Liver (tissue), 9 donors: ENCODE results near the gene OR6T1. TPM values are rescaled to one million over a fixed set of nuclear protein-coding genes. Genes with fewer than 3 reads are reported as not detected.

Experiments used
- DNase-seq: peaks from one replicate; pipeline ENCODE4 v3.0.0-alpha.2; 2017; ENCODE audit warnings: low spot score
- H3K27ac ChIP-seq, 2 donors: one replicate each; pipeline ENCODE4 v1.7.0; 2013; ENCODE audit warnings: inconsistent platforms in 2 of 2, low read length in 2 of 2, control low read depth in 1 of 2, low read depth in 1 of 2, mild to moderate bottlenecking in 1 of 2
- H3K27me3 ChIP-seq, 4 donors: one replicate each; pipeline versions ENCODE4 v1.6.1 to v1.7.0; 2013; ENCODE audit warnings: low read length in 3 of 4, inconsistent platforms in 1 of 4, mild to moderate bottlenecking in 1 of 4, moderate library complexity in 1 of 4; ENCODE audit not compliant: control insufficient read depth in 4 of 4, insufficient read depth in 4 of 4
- H3K36me3 ChIP-seq, 4 donors: one replicate each; pipeline versions ENCODE4 v1.6.1 to v1.7.0; 2013; ENCODE audit warnings: low read length in 3 of 4, mild to moderate bottlenecking in 3 of 4, low read depth in 1 of 4, moderate library complexity in 1 of 4; ENCODE audit not compliant: control insufficient read depth in 4 of 4, insufficient read depth in 3 of 4
- H3K4me1 ChIP-seq, 4 donors: one replicate each; pipeline versions ENCODE4 v1.6.1 to v1.7.0; 2013; ENCODE audit warnings: low read length in 3 of 4, mild to moderate bottlenecking in 3 of 4, moderate library complexity in 1 of 4; ENCODE audit not compliant: control insufficient read depth in 4 of 4, insufficient read depth in 4 of 4
- H3K4me3 ChIP-seq, 3 donors: one replicate each; pipeline versions ENCODE4 v1.6.1 to v1.7.0; 2013; ENCODE audit warnings: low read length in 3 of 3, control low read depth in 1 of 3, low read depth in 1 of 3, mild to moderate bottlenecking in 1 of 3
- H3K9ac ChIP-seq, 2 donors: one replicate each; pipeline ENCODE4 v1.7.0; 2013; ENCODE audit warnings: low read length in 2 of 2, mild to moderate bottlenecking in 2 of 2, moderate library complexity in 2 of 2, control low read depth in 1 of 2, low read depth in 1 of 2
- H3K9me3 ChIP-seq, 4 donors: one replicate each; pipeline versions ENCODE4 v1.6.1 to v1.7.0; 2013; ENCODE audit warnings: low read length in 3 of 4; ENCODE audit not compliant: control insufficient read depth in 4 of 4
- ATF3 ChIP-seq: IDR thresholded peaks from 2 replicates; pipeline ENCODE4 v1.6.1; 2016; ENCODE audit warnings: antibody characterized with exemption
- CTCF ChIP-seq: fragments of 150-350 bp; IDR thresholded peaks from 2 replicates; pipeline ENCODE4 v1.5.1; 2017; ENCODE audit warnings: improper control_type of control experiment, low read depth, low read length; ENCODE audit not compliant: missing input control
- EGR1 ChIP-seq, 2 donors: IDR thresholded peaks; 2 replicates each; pipeline ENCODE4 v1.6.1; 2016 to 2018; ENCODE audit warnings: antibody characterized with exemption in 2 of 2, low read depth in 2 of 2
- FOXA1 ChIP-seq: IDR thresholded peaks from 2 replicates; pipeline ENCODE4 v1.6.1; 2016; ENCODE audit warnings: antibody characterized with exemption
- GABPA ChIP-seq, 2 donors: IDR thresholded peaks in 1 of 2; conservative IDR thresholded peaks in 1 of 2; 2 replicates each; pipeline ENCODE4 v1.6.1; 2016; ENCODE audit warnings: antibody characterized with exemption in 2 of 2, mild to moderate bottlenecking in 1 of 2, moderate library complexity in 1 of 2
- HNF4A ChIP-seq, 2 donors: conservative IDR thresholded peaks; 2 replicates each; pipeline ENCODE4 v1.6.1; 2016; ENCODE audit warnings: antibody characterized with exemption in 2 of 2, mild to moderate bottlenecking in 2 of 2
- HNF4G ChIP-seq: IDR thresholded peaks from 2 replicates; pipeline ENCODE4 v1.6.1; 2016; ENCODE audit warnings: antibody characterized with exemption
- JUND ChIP-seq, 2 donors: IDR thresholded peaks; 2 replicates each; pipeline ENCODE4 v1.6.1; 2016; ENCODE audit warnings: antibody characterized with exemption in 2 of 2
- MAX ChIP-seq: IDR thresholded peaks from 2 replicates; pipeline ENCODE4 v1.6.1; 2016; ENCODE audit warnings: antibody characterized with exemption
- NR2F2 ChIP-seq: IDR thresholded peaks from 2 replicates; pipeline ENCODE4 v1.6.1; 2016; ENCODE audit warnings: antibody characterized with exemption
- RAD21 ChIP-seq, 2 donors: IDR thresholded peaks; 2 replicates each; pipeline ENCODE4 v1.6.1; 2016; ENCODE audit warnings: antibody characterized with exemption in 2 of 2, mild to moderate bottlenecking in 2 of 2
- REST ChIP-seq: IDR thresholded peaks from 2 replicates; pipeline ENCODE4 v1.6.1; 2016; ENCODE audit warnings: antibody characterized with exemption, mild to moderate bottlenecking
- RXRA ChIP-seq, 2 donors: IDR thresholded peaks; 2 replicates each; pipeline ENCODE4 v1.6.1; 2017 to 2018; ENCODE audit warnings: antibody characterized with exemption in 2 of 2, mild to moderate bottlenecking in 1 of 2
- SP1 ChIP-seq: IDR thresholded peaks from 2 replicates; pipeline ENCODE4 v1.6.1; 2018; ENCODE audit warnings: antibody characterized with exemption, mild to moderate bottlenecking
- TAF1 ChIP-seq: conservative IDR thresholded peaks from 2 replicates; pipeline ENCODE4 v1.6.1; 2016; ENCODE audit warnings: antibody characterized with exemption, mild to moderate bottlenecking
- YY1 ChIP-seq: IDR thresholded peaks from 2 replicates; pipeline ENCODE4 v1.6.1; 2016; ENCODE audit warnings: antibody characterized with exemption, mild to moderate bottlenecking
- ZBTB33 ChIP-seq: IDR thresholded peaks from 2 replicates; pipeline ENCODE4 v1.6.1; 2016; ENCODE audit warnings: antibody characterized with exemption
- WGBS: extraction: QIAGEN DNeasy Blood & Tissue Kit; methylation state at CpG from one replicate; pipeline ENCODE4 v1.1.7; 2013; 5-methylcytosine and 5-hydroxymethylcytosine counted together
- polyA plus RNA-seq, 2 donors: library from polyadenylated mRNA; stranded (reverse) in 1 of 2; unstranded in 1 of 2; fragments of 200-250 nt in 1 of 2; fragments of >200 nt in 1 of 2; fragmentation: Nextera tagmentation in 1 of 2; extraction: Ambion mirVana in 1 of 2; gene quantifications; one replicate each; pipeline versions ENCODE4 v1.2.1 to v1.2.3, GENCODE V29; 2013 to 2015
- total RNA-seq, 2 donors: library from RNA; depleted of rRNA; stranded (reverse); fragments of >200 nt; gene quantifications; one replicate each; pipeline ENCODE4 v1.2.3, GENCODE V29; 2014
- donor health status: healthy.
- donor health status: healthy.
- donor health status: healthy.
- donor health status: healthy.
- donor health status: healthy.

OR6T1 gene
- total and polyA plus RNA-seq, 4 donors, result not detected

- no peaks in the 10 kb centered on the region for H3K36me3 ChIP-seq
- no peak for DNase-seq
- no peak overlapping the region for H3K27ac ChIP-seq
- H3K9ac ChIP-seq, result no peak overlapping the region
- H3K27me3 ChIP-seq, result no peaks in the 10 kb centered on the region
- no peak for TF ChIP-seq HNF4G
- TF ChIP-seq FOXA1, result no peak
- TF ChIP-seq TAF1, result no peak
- no peak for TF ChIP-seq RAD21 (IDR thresholded peaks at IDR 0.05)
- TF ChIP-seq NR2F2, result no peak
- H3K9me3 ChIP-seq, result no peaks in the 10 kb centered on the region
- 79% methylated on average over 1 of the region's 1 CpG for WGBS
- no peaks in the 10 kb centered on the region for H3K4me1 ChIP-seq
- no peak overlapping the region for H3K4me3 ChIP-seq
These were observed 19.6 kb downstream of the OR6T1 start for GRCh38 chr11:123924027-123924426.

- Histone ChIP-seq H3K27ac (no peak overlapping the region), H3K9ac (no peak overlapping the region), H3K4me3 (no peak overlapping the region), H3K36me3 (no peaks in the 10 kb centered on the region), H3K27me3 (no peaks in the 10 kb centered on the region), H3K9me3 (no peaks in the 10 kb centered on the region), H3K4me1 (no peaks in the 10 kb centered on the region)
- TF ChIP-seq GABPA (IDR thresholded peaks at IDR 0.05 in 1 of 2, conservative IDR thresholded peaks at IDR 0.05 in 1 of 2), result no peak
- no peak for TF ChIP-seq HNF4A (conservative IDR thresholded peaks at IDR 0.05)
- TF ChIP-seq FOXA1, result no peak
- TF ChIP-seq JUND (IDR thresholded peaks at IDR 0.05), result no peak
- no peak for TF ChIP-seq YY1
- no peak for TF ChIP-seq RAD21 (IDR thresholded peaks at IDR 0.05)
- TF ChIP-seq NR2F2, result no peak
- no peak for TF ChIP-seq ATF3
- TF ChIP-seq TAF1, result no peak
- TF ChIP-seq CTCF, result no peak
- TF ChIP-seq RXRA (IDR thresholded peaks at IDR 0.05), result no peak
- TF ChIP-seq SP1, result no peak
- TF ChIP-seq REST, result no peak
- TF ChIP-seq MAX, result no peak
- TF ChIP-seq ZBTB33, result no peak
- no peak for TF ChIP-seq EGR1 (IDR thresholded peaks at IDR 0.05; ENCODE audit: low read depth in 2 of 2)
- no peak for TF ChIP-seq HNF4G
- DNase-seq, result no peak
- 78% methylated on average over 3 of the region's 3 CpGs for WGBS
These were observed 22.7 kb downstream of the OR6T1 start for GRCh38 chr11:123920943-123921342.
